ENCODE measurements around the gene SRGAP1. TPM values are rescaled to one million over a fixed set of nuclear protein-coding genes. Genes with fewer than 3 reads are reported as not detected.

SRGAP1 gene
- polyA plus RNA-seq, 1 donor (not counting 4 experiments of a cell fraction or from before 2014, with no cell fraction given), result 4.5 TPM

GRCh38 chr12:63980211-63980610 is 135.7 kb downstream of the SRGAP1 start:
- Histone ChIP-seq H3K9ac (ENCODE audit: control insufficient read depth, extremely low read depth, insufficient read depth, low read length) (no peak overlapping the region), H3K79me2 (ENCODE audit: control insufficient read depth, insufficient read depth, low read length) (peaks cover 13% of the 10 kb centered on the region), H3K4me2 (ENCODE audit: control insufficient read depth, extremely low read depth, insufficient read depth, low read depth, low read length) (no peak overlapping the region), H3K4me1 (ENCODE audit: control insufficient read depth, extremely low read depth, insufficient read depth, low read length) (peaks cover 25% of the 10 kb centered on the region), H4K20me1 (ENCODE audit: control insufficient read depth, extremely low read depth, insufficient read depth, low read length) (no peaks in the 10 kb centered on the region), H3K27ac (ENCODE audit: control insufficient read depth, insufficient read depth, low read length) (no peak overlapping the region), H3K9me1 (ENCODE audit: control insufficient read depth, extremely low read depth, insufficient read depth, low read length) (no peaks in the 10 kb centered on the region), H2AFZ (ENCODE audit: control insufficient read depth, low read length) (no peak overlapping the region), H3K27me3 (ENCODE audit: control insufficient read depth, extremely low read depth, insufficient read depth, low read length) (no peaks in the 10 kb centered on the region), H3K9me3 (ENCODE audit: control insufficient read depth, low read depth, low read length) (no peaks in the 10 kb centered on the region), H3K36me3 (ENCODE audit: control insufficient read depth in 2 of 2, extremely low read depth in 1 of 2, insufficient read depth in 2 of 2, low read length in 2 of 2) (peaks cover 0 to 4% of the 10 kb centered on the region in 2 experiments), H3K4me3 (ENCODE audit: control insufficient read depth in 2 of 3, extremely low read depth in 1 of 3, insufficient read depth in 2 of 3, low read depth in 1 of 3, low read length in 3 of 3) (no peak overlapping the region)
- TF ChIP-seq EZH2 (IDR thresholded peaks at IDR 0.05; ENCODE audit: low read length) (no peak), CTCF (optimal IDR thresholded peaks at IDR 0.05 in 1 of 3, IDR thresholded peaks at IDR 0.05 in 1 of 3, conservative IDR thresholded peaks at IDR 0.05 in 1 of 3; ENCODE audit: extremely low read depth in 1 of 3, insufficient read depth in 2 of 3, low read length in 3 of 3) (no peak)
- dilution Hi-C loops (cut with MboI; ENCODE audit: extremely low pct_ligation_motif_present, low sequenced_read_pairs), result no loop called here
- DNase-seq (ENCODE audit: low read depth, low spot score) (no peak), FAIRE-seq (no peak)

GRCh38 chr12:63981343-63981742 is 136.8 kb downstream of the SRGAP1 start:
- no peaks in the 10 kb centered on the region for H4K20me1 ChIP-seq (ENCODE audit: control insufficient read depth, extremely low read depth, insufficient read depth, low read length)
- no peak overlapping the region for H2AFZ ChIP-seq (ENCODE audit: control insufficient read depth, low read length)
- peaks cover 0 to 4% of the 10 kb centered on the region in 2 experiments for H3K36me3 ChIP-seq (ENCODE audit: control insufficient read depth in 2 of 2, extremely low read depth in 1 of 2, insufficient read depth in 2 of 2, low read length in 2 of 2)
- DNase-seq (ENCODE audit: low read depth, low spot score), result no peak
- H3K4me2 ChIP-seq (ENCODE audit: control insufficient read depth, extremely low read depth, insufficient read depth, low read depth, low read length), result no peak overlapping the region
- H3K9me3 ChIP-seq (ENCODE audit: control insufficient read depth, low read depth, low read length), result no peaks in the 10 kb centered on the region
- H3K4me1 ChIP-seq (ENCODE audit: control insufficient read depth, extremely low read depth, insufficient read depth, low read length), result peaks cover 25% of the 10 kb centered on the region
- H3K79me2 ChIP-seq (ENCODE audit: control insufficient read depth, insufficient read depth, low read length), result peaks cover 9% of the 10 kb centered on the region
- H3K9me1 ChIP-seq (ENCODE audit: control insufficient read depth, extremely low read depth, insufficient read depth, low read length), result no peaks in the 10 kb centered on the region
- no peaks in the 10 kb centered on the region for H3K27me3 ChIP-seq (ENCODE audit: control insufficient read depth, extremely low read depth, insufficient read depth, low read length)
- H3K9ac ChIP-seq (ENCODE audit: control insufficient read depth, extremely low read depth, insufficient read depth, low read length), result no peak overlapping the region
- dilution Hi-C loops (cut with MboI; ENCODE audit: extremely low pct_ligation_motif_present, low sequenced_read_pairs), result no loop called here
- H3K27ac ChIP-seq (ENCODE audit: control insufficient read depth, insufficient read depth, low read length), result no peak overlapping the region
- H3K4me3 ChIP-seq (ENCODE audit: control insufficient read depth in 2 of 3, extremely low read depth in 1 of 3, insufficient read depth in 2 of 3, low read depth in 1 of 3, low read length in 3 of 3), result no peak overlapping the region
- FAIRE-seq, result no peak
- no peak for TF ChIP-seq CTCF (optimal IDR thresholded peaks at IDR 0.05 in 1 of 3, IDR thresholded peaks at IDR 0.05 in 1 of 3, conservative IDR thresholded peaks at IDR 0.05 in 1 of 3; ENCODE audit: extremely low read depth in 1 of 3, insufficient read depth in 2 of 3, low read length in 3 of 3)
- no peak for TF ChIP-seq EZH2 (IDR thresholded peaks at IDR 0.05; ENCODE audit: low read length)
